ENCODE measurements around the gene CASP4. TPM values are rescaled to one million over a fixed set of nuclear protein-coding genes. Genes with fewer than 3 reads are reported as not detected.

CASP4 gene
- total and polyA plus RNA-seq, 2 experiments from 2014 or later: 0.35 TPM; not detected in 1

- no peak overlapping the region for H3K27ac ChIP-seq (ENCODE audit: low read depth)
- H3K79me2 ChIP-seq (replicated peaks; ENCODE audit: insufficient read depth): no peaks in the 10 kb centered on the region
- no peaks in the 10 kb centered on the region for H3K4me1 Mint-ChIP-seq
- no peak overlapping the region for H3K27ac Mint-ChIP-seq
- peaks cover 5% of the 10 kb centered on the region; the same call in 1 of the 3 replicates for H3K36me3 Mint-ChIP-seq (ENCODE audit: low read depth)
- ATAC-seq (no peak), DNase-seq (ENCODE audit: low spot score) (no peak)
- peaks cover 4% of the 10 kb centered on the region for H3K27me3 Mint-ChIP-seq (ENCODE audit: insufficient read depth, low read depth, poor library complexity)
- no peak overlapping the region for H3K4me3 Mint-ChIP-seq
- H3K36me3 ChIP-seq (ENCODE audit: insufficient read depth): no peaks in the 10 kb centered on the region
- no peaks in the 10 kb centered on the region for H3K9me3 Mint-ChIP-seq
- H3K4me2 ChIP-seq: no peak overlapping the region
- no peaks in the 10 kb centered on the region for H3K27me3 ChIP-seq (ENCODE audit: insufficient read depth)
- peaks cover 7% of the 10 kb centered on the region; the same call in 1 of the 2 replicates for H3K9me2 ChIP-seq (ENCODE audit: insufficient read depth)
- no peaks in the 10 kb centered on the region for H3F3A ChIP-seq (replicated peaks; ENCODE audit: low read depth)
- TF ChIP-seq EZH2 (IDR thresholded peaks at IDR 0.05; ENCODE audit: low read depth, unreplicated experiment) (no peak), ZNF462 (CRISPR knock-in tag; IDR thresholded peaks at IDR 0.05) (no peak), CTCF (conservative IDR thresholded peaks at IDR 0.05; ENCODE audit: low read depth in 2 of 2) (peak in 1 of 2 experiments; percentile 21; a peak in 1 of 4 replicates)
- H3K4me1 ChIP-seq (ENCODE audit: insufficient read depth): no peaks in the 10 kb centered on the region
- H4K20me1 ChIP-seq (replicated peaks; ENCODE audit: insufficient read depth): no peaks in the 10 kb centered on the region
- H2AFZ ChIP-seq: no peak overlapping the region
- H3K4me3 ChIP-seq: no peak overlapping the region
Observed at GRCh38 chr11:104997288-104997687, 28.9 kb upstream of the CASP4 start.

- no peaks in the 10 kb centered on the region for H3K4me1 Mint-ChIP-seq
- Histone ChIP-seq H3K9me2 (ENCODE audit: insufficient read depth) (peaks cover 7% of the 10 kb centered on the region; the same call in 1 of the 2 replicates), H3F3A (replicated peaks; ENCODE audit: low read depth) (no peaks in the 10 kb centered on the region), H3K4me1 (ENCODE audit: insufficient read depth) (no peaks in the 10 kb centered on the region), H2AFZ (peak overlapping the region; percentile 16; the same call in 1 of the 2 replicates), H3K4me3 (no peak overlapping the region), H3K36me3 (ENCODE audit: insufficient read depth) (no peaks in the 10 kb centered on the region), H4K20me1 (replicated peaks; ENCODE audit: insufficient read depth) (no peaks in the 10 kb centered on the region), H3K4me2 (no peak overlapping the region), H3K79me2 (replicated peaks; ENCODE audit: insufficient read depth) (no peaks in the 10 kb centered on the region), H3K27me3 (ENCODE audit: insufficient read depth) (no peaks in the 10 kb centered on the region), H3K27ac (ENCODE audit: low read depth) (no peak overlapping the region)
- H3K27ac Mint-ChIP-seq: no peak overlapping the region
- no peak overlapping the region for H3K4me3 Mint-ChIP-seq
- DNase-seq (ENCODE audit: low spot score) (no peak), ATAC-seq (no peak)
- no peaks in the 10 kb centered on the region for H3K36me3 Mint-ChIP-seq (ENCODE audit: low read depth)
- no peaks in the 10 kb centered on the region for H3K9me3 Mint-ChIP-seq
- H3K27me3 Mint-ChIP-seq (ENCODE audit: insufficient read depth, low read depth, poor library complexity): no peaks in the 10 kb centered on the region
- TF ChIP-seq EZH2phosphoT487 (IDR thresholded peaks at IDR 0.05; ENCODE audit: unreplicated experiment): no peak
- no peak for TF ChIP-seq EZH2 (IDR thresholded peaks at IDR 0.05; ENCODE audit: low read depth, unreplicated experiment)
- TF ChIP-seq CREB1 (CRISPR knock-in tag; IDR thresholded peaks at IDR 0.05; ENCODE audit: low read depth): no peak
- no peak for TF ChIP-seq ZNF331 (CRISPR knock-in tag; IDR thresholded peaks at IDR 0.05; ENCODE audit: low read depth)
- TF ChIP-seq JUNB (IDR thresholded peaks at IDR 0.05; ENCODE audit: unreplicated experiment): no peak
- TF ChIP-seq ZNF114 (CRISPR knock-in tag; IDR thresholded peaks at IDR 0.05): no peak
- no peak for TF ChIP-seq ETS1 (IDR thresholded peaks at IDR 0.05)
Observed at GRCh38 chr11:104995001-104995408, 26.6 kb upstream of the CASP4 start.

Measured in GM23338 (cell line).